Keratinocyte (primary cell): Measurements from ENCODE around the gene KCNH6.

Source experiments
- CTCF ChIP-seq, 3 experiments: IDR thresholded peaks in 1 of 3; conservative IDR thresholded peaks in 1 of 3; optimal IDR thresholded peaks in 1 of 3; 2 replicates in 2 of 3; 3 replicates in 1 of 3; pipeline versions ENCODE3 to v1.5.1; 2011; ENCODE audit warnings: low read length in 3 of 3, mild to moderate bottlenecking in 3 of 3, moderate library complexity in 2 of 3, control low read depth in 1 of 3, inconsistent platforms in 1 of 3; ENCODE audit not compliant: insufficient read depth in 2 of 3; ENCODE audit errors: extremely low read depth in 1 of 3
- EZH2 ChIP-seq: IDR thresholded peaks from one replicate; pipeline ENCODE4 v1.6.1; 2012; ENCODE audit warnings: inconsistent platforms, mild to moderate bottlenecking, low read length, moderate library complexity

DNA sequence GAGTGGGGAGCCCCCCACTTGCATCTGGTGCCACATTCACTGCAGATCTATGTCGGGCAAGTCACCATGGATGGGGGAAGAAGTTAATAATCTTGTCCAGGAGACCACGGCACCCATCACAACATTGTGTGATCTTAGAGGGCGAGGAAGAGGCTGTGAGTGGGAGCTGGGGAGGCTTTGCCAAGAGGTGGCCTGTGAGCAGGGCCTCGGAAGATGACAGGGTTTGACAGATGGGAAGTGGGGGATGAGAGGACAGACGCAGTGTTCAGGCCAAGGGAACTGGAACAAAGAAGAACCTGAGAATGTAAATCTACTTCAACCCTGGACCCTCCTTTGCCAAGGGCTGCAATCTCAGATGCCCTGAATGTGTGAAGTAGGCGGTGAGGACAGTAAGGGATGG is 33.9 kb upstream of the KCNH6 start:
- TF ChIP-seq CTCF (optimal IDR thresholded peaks at IDR 0.05 in 1 of 3, IDR thresholded peaks at IDR 0.05 in 1 of 3, conservative IDR thresholded peaks at IDR 0.05 in 1 of 3; ENCODE audit: extremely low read depth in 1 of 3, insufficient read depth in 2 of 3, low read length in 3 of 3) (no peak), EZH2 (no peak)
